Measurements from ENCODE around the gene CAP1.
A peak's percentile ranks its signal among the peaks of the same experiment; 100 is the strongest.
"Not testable (repeated sequence)": the region's sequence is repeated elsewhere in the genome, so short reads cannot be mapped to it uniquely, and the experiment has no call there.

The CAP1 gene

GRCh38 chr1:40040511-40041465 lies at the start of gene CAP1:
Gene CAP1 (plus strand): TSS chr1:40040729. CDS start chr1:40059347, 18,618 bp downstream.
- peak; percentile 99 for DNase-seq

- no peak for DNase-seq
These were observed 48.3 kb upstream of the CAP1 start for GRCh38 chr1:39992234-39992633.

- DNase-seq = no peak
These were observed 47.6 kb upstream of the CAP1 start for GRCh38 chr1:39992888-39993287.

GRCh38 chr1:39995973-39996393 lies 44.5 kb upstream of the CAP1 start:
- DNase-seq = no peak

GRCh38 chr1:39996396-39997004 lies 44.0 kb upstream of the CAP1 start:
- no peak for DNase-seq

GRCh38 chr1:40001456-40001855 lies 39.1 kb upstream of the CAP1 start:
- DNase-seq = no peak

GRCh38 chr1:40003156-40004093 lies 37.1 kb upstream of the CAP1 start:
- DNase-seq = no peak

GRCh38 chr1:40004857-40005256 lies 35.7 kb upstream of the CAP1 start:
- no peak for DNase-seq

- not testable (repeated sequence) for DNase-seq
These were observed 33.0 kb upstream of the CAP1 start for GRCh38 chr1:40007481-40008034.

- no peak for DNase-seq
These were observed 29.3 kb upstream of the CAP1 start for GRCh38 chr1:40011198-40011597.

- no peak for DNase-seq
These were observed 26.2 kb upstream of the CAP1 start for GRCh38 chr1:40014253-40014706.

GRCh38 chr1:40014812-40015594 lies 25.5 kb upstream of the CAP1 start:
- DNase-seq = no peak

GRCh38 chr1:40017951-40018575 lies 22.5 kb upstream of the CAP1 start:
- DNase-seq = no peak

- DNase-seq = no peak
These were observed 20.0 kb upstream of the CAP1 start for GRCh38 chr1:40020447-40021085.

- no peak for DNase-seq
These were observed 17.1 kb upstream of the CAP1 start for GRCh38 chr1:40023379-40023944.

GRCh38 chr1:40024671-40025070 lies 15.9 kb upstream of the CAP1 start:
- no peak for DNase-seq

- no peak for DNase-seq
These were observed 12.9 kb upstream of the CAP1 start for GRCh38 chr1:40027647-40028046.

- no peak for DNase-seq
These were observed 10.9 kb upstream of the CAP1 start for GRCh38 chr1:40029608-40030007.

- no peak for DNase-seq
These were observed 9.9 kb upstream of the CAP1 start for GRCh38 chr1:40030528-40031135.
